ENCODE results near the gene NT5C3A. TPM values are rescaled to one million over a fixed set of nuclear protein-coding genes. Genes with fewer than 3 reads are reported as not detected.

Gene NT5C3A
- total and polyA plus RNA-seq, 2 experiments from 2014 or later = 28.5 to 45.8 TPM

GRCh38 chr7:33039257-33039902 is 23.2 kb downstream of the NT5C3A start (continued):
- TF ChIP-seq ZNF462 (CRISPR knock-in tag; IDR thresholded peaks at IDR 0.05) = no peak

GRCh38 chr7:33038639-33039038 is 23.9 kb downstream of the NT5C3A start:
- Mint-ChIP-seq H3K9me3 (no peaks in the 10 kb centered on the region), H3K27ac (no peak overlapping the region), H3K27me3 (ENCODE audit: insufficient read depth, low read depth, poor library complexity) (no peaks in the 10 kb centered on the region), H3K36me3 (ENCODE audit: low read depth) (no peaks in the 10 kb centered on the region; the same call in 2 of the 3 replicates), H3K4me3 (no peak overlapping the region), H3K4me1 (peaks cover 5% of the 10 kb centered on the region; the same call in 2 of the 3 replicates)
- no peak overlapping the region for H2AFZ ChIP-seq
- DNase-seq (ENCODE audit: low spot score) (no peak), ATAC-seq (no peak)
- H3K27ac ChIP-seq (ENCODE audit: low read depth) = no peak overlapping the region
- H4K20me1 ChIP-seq (replicated peaks; ENCODE audit: insufficient read depth) = peaks cover 57% of the 10 kb centered on the region
- H3K4me1 ChIP-seq (ENCODE audit: insufficient read depth) = no peaks in the 10 kb centered on the region; the same call in 1 of the 2 replicates
- no peaks in the 10 kb centered on the region for H3K27me3 ChIP-seq (ENCODE audit: insufficient read depth)
- no peaks in the 10 kb centered on the region for H3F3A ChIP-seq (replicated peaks; ENCODE audit: low read depth)
- peaks cover 94% of the 10 kb centered on the region for H3K79me2 ChIP-seq (replicated peaks; ENCODE audit: insufficient read depth)
- no peak overlapping the region for H3K4me2 ChIP-seq
- H3K9me2 ChIP-seq (ENCODE audit: insufficient read depth) = no peaks in the 10 kb centered on the region
- H3K36me3 ChIP-seq (ENCODE audit: insufficient read depth) = no peaks in the 10 kb centered on the region
- H3K4me3 ChIP-seq = no peak overlapping the region
- no peak for TF ChIP-seq ZNF114 (CRISPR knock-in tag; IDR thresholded peaks at IDR 0.05)
- TF ChIP-seq JUNB (IDR thresholded peaks at IDR 0.05; ENCODE audit: unreplicated experiment) = no peak
- no peak for TF ChIP-seq EZH2phosphoT487 (IDR thresholded peaks at IDR 0.05; ENCODE audit: unreplicated experiment)
- no peak for TF ChIP-seq STAT1 (IDR thresholded peaks at IDR 0.05; ENCODE audit: unreplicated experiment)
- TF ChIP-seq REST (IDR thresholded peaks at IDR 0.05; ENCODE audit: unreplicated experiment) = no peak
- TF ChIP-seq CTCF (conservative IDR thresholded peaks at IDR 0.05; ENCODE audit: low read depth in 2 of 2) = no peak
- no peak for TF ChIP-seq NANOG (IDR thresholded peaks at IDR 0.05; ENCODE audit: borderline replicate concordance)
- TF ChIP-seq CREB1 (CRISPR knock-in tag; IDR thresholded peaks at IDR 0.05; ENCODE audit: low read depth) = no peak
- no peak for TF ChIP-seq ZNF331 (CRISPR knock-in tag; IDR thresholded peaks at IDR 0.05; ENCODE audit: low read depth)
- TF ChIP-seq ETS1 (IDR thresholded peaks at IDR 0.05) = no peak

Data from GM23338 (cell line).